Testis (tissue), 2 donors: ENCODE measurements around the gene ADAR.

Experiments used
- POLR2A ChIP-seq: fragments of 450-650 bp; IDR thresholded peaks from one replicate; pipeline ENCODE4 v1.6.1; 2017; ENCODE audit warnings: antibody characterized with exemption, mild to moderate bottlenecking, moderate library complexity
- TF ChIP-seq, protein P1 (sequence below), 3 experiments: fragments of 450-650 bp in 2 of 3; fragments of 200-600 bp in 1 of 3; sonication (generic) in 1 of 3; IDR thresholded peaks; one replicate each; pipeline ENCODE4 v1.5.1; 2016 to 2019; ENCODE audit warnings: antibody characterized with exemption in 3 of 3, mild to moderate bottlenecking in 2 of 3, moderate library complexity in 1 of 3

DNA sequence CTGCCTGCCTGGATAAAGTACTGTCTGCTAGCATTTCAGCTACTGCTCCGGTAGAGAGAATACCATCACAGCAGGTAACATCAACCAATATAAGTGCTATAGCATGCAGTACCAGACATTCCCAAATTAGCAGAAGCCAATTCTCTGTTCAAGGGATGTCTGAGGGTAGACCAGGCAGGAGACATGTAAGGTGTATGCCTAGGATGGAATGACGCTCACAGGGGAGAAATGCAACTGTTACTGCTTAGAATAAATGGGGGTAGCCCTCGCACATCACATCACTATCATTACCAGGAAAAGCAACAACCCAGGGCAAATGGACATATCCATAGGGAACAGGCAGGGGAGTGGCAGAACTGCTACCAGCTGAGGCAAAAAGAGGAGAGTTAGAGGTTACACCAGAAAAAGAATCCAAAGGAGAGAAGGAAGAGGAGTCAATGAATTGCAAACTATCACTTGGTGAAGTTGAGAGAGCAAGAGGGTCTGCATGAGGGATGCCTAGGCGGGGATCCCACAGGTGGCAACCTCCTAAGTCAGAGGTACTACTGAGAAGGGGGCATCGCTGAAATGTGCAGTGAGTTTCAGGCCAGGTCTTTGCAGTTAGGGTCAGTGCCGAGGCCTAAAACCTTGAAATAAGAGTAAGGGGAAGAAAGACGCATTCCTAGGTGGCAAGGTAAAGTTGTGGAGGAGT is 50.6 kb downstream of the ADAR start:
- TF ChIP-seq, protein P1, sequence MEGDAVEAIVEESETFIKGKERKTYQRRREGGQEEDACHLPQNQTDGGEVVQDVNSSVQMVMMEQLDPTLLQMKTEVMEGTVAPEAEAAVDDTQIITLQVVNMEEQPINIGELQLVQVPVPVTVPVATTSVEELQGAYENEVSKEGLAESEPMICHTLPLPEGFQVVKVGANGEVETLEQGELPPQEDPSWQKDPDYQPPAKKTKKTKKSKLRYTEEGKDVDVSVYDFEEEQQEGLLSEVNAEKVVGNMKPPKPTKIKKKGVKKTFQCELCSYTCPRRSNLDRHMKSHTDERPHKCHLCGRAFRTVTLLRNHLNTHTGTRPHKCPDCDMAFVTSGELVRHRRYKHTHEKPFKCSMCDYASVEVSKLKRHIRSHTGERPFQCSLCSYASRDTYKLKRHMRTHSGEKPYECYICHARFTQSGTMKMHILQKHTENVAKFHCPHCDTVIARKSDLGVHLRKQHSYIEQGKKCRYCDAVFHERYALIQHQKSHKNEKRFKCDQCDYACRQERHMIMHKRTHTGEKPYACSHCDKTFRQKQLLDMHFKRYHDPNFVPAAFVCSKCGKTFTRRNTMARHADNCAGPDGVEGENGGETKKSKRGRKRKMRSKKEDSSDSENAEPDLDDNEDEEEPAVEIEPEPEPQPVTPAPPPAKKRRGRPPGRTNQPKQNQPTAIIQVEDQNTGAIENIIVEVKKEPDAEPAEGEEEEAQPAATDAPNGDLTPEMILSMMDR (IDR thresholded peaks at IDR 0.05): no peak
- no peak for TF ChIP-seq POLR2A
